Vein endothelial cell (primary cell): ENCODE data around the gene PAPSS1. TPM values are rescaled to one million over a fixed set of nuclear protein-coding genes. Genes with fewer than 3 reads are reported as not detected.

ENCODE experiments used
- total RNA-seq: library from RNA; depleted of rRNA; stranded (reverse); fragments of >200 nt; gene quantifications from 2 replicates; pipeline ENCODE4 v1.2.3, GENCODE V29; 2012

PAPSS1 gene
- 63.0 and 71.3 TPM in 2 replicates for total RNA-seq

DNA sequence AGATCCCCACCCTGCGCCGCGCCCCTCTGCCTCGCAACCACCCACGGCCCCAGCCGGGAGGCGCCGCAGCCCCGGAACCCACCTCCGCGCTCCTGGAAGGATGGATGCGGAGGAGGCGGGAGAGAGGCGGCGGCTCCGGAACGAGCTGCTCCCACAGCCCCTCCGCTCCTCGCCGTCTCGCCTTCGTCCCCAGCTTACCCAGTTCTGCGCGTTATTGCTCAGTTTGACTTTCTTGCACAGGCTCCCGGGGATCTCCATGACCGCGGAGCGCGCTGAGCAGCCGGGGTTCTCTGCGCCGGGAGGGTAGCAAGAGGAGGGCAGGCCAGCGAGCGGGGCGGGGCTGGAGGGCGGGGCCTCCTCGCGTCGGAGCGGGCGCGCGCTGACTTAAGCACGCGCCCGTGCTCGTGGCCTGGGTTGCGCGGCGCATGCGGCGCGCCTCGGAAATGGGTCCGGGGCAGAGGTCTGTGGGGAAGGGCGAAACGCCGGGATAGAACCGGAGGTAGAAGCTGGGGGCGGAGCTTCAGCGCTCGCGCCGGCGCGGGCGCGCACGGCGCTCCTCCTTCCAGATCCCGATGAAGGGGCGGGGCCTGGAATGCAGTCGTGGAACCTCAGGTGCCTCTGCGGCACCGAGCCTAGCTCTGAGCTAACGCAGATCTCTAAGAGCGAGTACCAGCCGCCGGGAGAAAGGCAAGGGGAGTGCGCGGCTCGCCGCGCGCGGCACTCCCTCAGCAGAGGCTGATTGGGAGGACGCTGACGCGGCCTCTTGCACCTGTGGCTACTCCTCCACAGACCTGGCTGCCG, at the start of gene PAPSS1:
PAPSS1 (minus strand) TSS at position 313 of the 801 bp plus-strand sequence; CDS start at position 258, 55 bp downstream.

Other genes with a start within 250 kb of the PAPSS1 start
- 86.9 and 91.5 TPM in 2 replicates for gene SGMS2, start 104.7 kb upstream of the PAPSS1 start, total RNA-seq
- 5.3 and 6.5 TPM in 2 replicates for gene CYP2U1, start 211.3 kb upstream of the PAPSS1 start, total RNA-seq